Mesenchymal stem cell (in vitro differentiated cells and primary cell): ENCODE data around the gene CEP89.

ENCODE experiments used
- DNase-seq: peaks from one replicate; pipeline ENCODE4 v3.0.0-alpha.2; 2013
- H2AFZ ChIP-seq: one replicate; pipeline ENCODE4 v1.6.1; 2013; ENCODE audit warnings: low read depth, mild to moderate bottlenecking, control low read depth, inconsistent platforms, low read length, moderate library complexity
- H2AK5ac ChIP-seq: 2 replicates; pipeline ENCODE4 v1.6.1; 2013; ENCODE audit warnings: low read length, moderate library complexity, mild to moderate bottlenecking, inconsistent platforms; ENCODE audit not compliant: severe bottlenecking
- H2BK120ac ChIP-seq: one replicate; pipeline ENCODE4 v1.6.1; 2013; ENCODE audit warnings: low read depth, mild to moderate bottlenecking, inconsistent platforms, low read length, moderate library complexity
- H2BK12ac ChIP-seq, 2 experiments: one replicate each; pipeline ENCODE4 v1.6.1; 2013; ENCODE audit warnings: inconsistent platforms in 2 of 2, low read length in 2 of 2, mild to moderate bottlenecking in 2 of 2, moderate library complexity in 2 of 2, control low read depth in 1 of 2
- H2BK15ac ChIP-seq: one replicate; pipeline ENCODE4 v1.6.1; 2013; ENCODE audit warnings: mild to moderate bottlenecking, low read depth, inconsistent platforms; ENCODE audit not compliant: poor library complexity, severe bottlenecking
- H2BK5ac ChIP-seq: 2 replicates; pipeline ENCODE4 v1.6.1; 2013; ENCODE audit warnings: low read depth, mild to moderate bottlenecking, low read length, control low read depth, inconsistent platforms; ENCODE audit not compliant: poor library complexity, severe bottlenecking
- H3K14ac ChIP-seq, 2 experiments: one replicate each; pipeline ENCODE4 v1.6.1; 2013; ENCODE audit warnings: inconsistent platforms in 2 of 2, low read length in 2 of 2, control low read depth in 1 of 2, mild to moderate bottlenecking in 1 of 2, moderate library complexity in 1 of 2
- H3K18ac ChIP-seq, 2 experiments: one replicate each; pipeline ENCODE4 v1.6.1; 2013; ENCODE audit warnings: inconsistent platforms in 2 of 2, low read length in 2 of 2, control low read depth in 1 of 2, low read depth in 1 of 2, mild to moderate bottlenecking in 1 of 2
- H3K23ac ChIP-seq, 2 experiments: one replicate each; pipeline ENCODE4 v1.6.1; 2013; ENCODE audit warnings: inconsistent platforms in 2 of 2, low read length in 2 of 2, mild to moderate bottlenecking in 2 of 2, moderate library complexity in 2 of 2, control low read depth in 1 of 2
- H3K27ac ChIP-seq: 2 replicates; pipeline ENCODE4 v1.5.1; 2013; ENCODE audit warnings: mild to moderate bottlenecking, moderate library complexity, low read length, control low read depth, inconsistent platforms; ENCODE audit not compliant: poor library complexity, severe bottlenecking
- H3K27me3 ChIP-seq, 2 experiments: 2 replicates each; pipeline versions ENCODE4 v1.6.1 to v1.7.0; 2013; ENCODE audit warnings: low read length in 2 of 2, mild to moderate bottlenecking in 2 of 2, moderate library complexity in 2 of 2, control low read depth in 1 of 2, inconsistent platforms in 1 of 2; ENCODE audit not compliant: control insufficient read depth in 1 of 2, insufficient read depth in 1 of 2
- H3K36me3 ChIP-seq, 2 experiments: 2 replicates each; pipeline versions ENCODE4 v1.6.1 to v1.7.0; 2013; ENCODE audit warnings: low read length in 2 of 2, control low read depth in 1 of 2, inconsistent platforms in 1 of 2, low read depth in 1 of 2, mild to moderate bottlenecking in 1 of 2; ENCODE audit not compliant: insufficient read depth in 2 of 2, control insufficient read depth in 1 of 2
- H3K4ac ChIP-seq, 2 experiments: one replicate each; pipeline ENCODE4 v1.6.1; 2013; ENCODE audit warnings: inconsistent platforms in 2 of 2, low read length in 2 of 2, mild to moderate bottlenecking in 2 of 2, moderate library complexity in 2 of 2, control low read depth in 1 of 2, low read depth in 1 of 2
- H3K4me1 ChIP-seq: 2 replicates; pipeline ENCODE4 v1.6.1; 2013; ENCODE audit warnings: low read depth, low read length, control low read depth; ENCODE audit not compliant: control insufficient read depth, insufficient read depth
- H3K4me2 ChIP-seq: 2 replicates; pipeline ENCODE4 v1.6.1; 2013; ENCODE audit warnings: low read length, mild to moderate bottlenecking, inconsistent platforms; ENCODE audit not compliant: poor library complexity, severe bottlenecking
- H3K4me3 ChIP-seq, 2 experiments: 2 replicates each; pipeline versions ENCODE4 v1.5.1 to v1.7.0; 2013; ENCODE audit warnings: low read length in 2 of 2, mild to moderate bottlenecking in 2 of 2, control low read depth in 1 of 2, low read depth in 1 of 2; ENCODE audit not compliant: insufficient read depth in 1 of 2
- H3K79me1 ChIP-seq: replicated peaks from 2 replicates; pipeline ENCODE4 v1.6.1; 2013; ENCODE audit warnings: mild to moderate bottlenecking, control low read depth, low read length, inconsistent platforms; ENCODE audit not compliant: poor library complexity, severe bottlenecking
- H3K9ac ChIP-seq: 2 replicates; pipeline ENCODE4 v1.7.0; 2013; ENCODE audit warnings: mild to moderate bottlenecking, low read length, moderate library complexity
- H3K9me3 ChIP-seq: 2 replicates; pipeline ENCODE4 v1.7.0; 2013; ENCODE audit warnings: mild to moderate bottlenecking, low read length; ENCODE audit not compliant: control insufficient read depth
- H4K8ac ChIP-seq: one replicate; pipeline ENCODE4 v1.6.1; 2013; ENCODE audit warnings: inconsistent platforms, mild to moderate bottlenecking, low read length, moderate library complexity
- H4K91ac ChIP-seq: one replicate; pipeline ENCODE4 v1.6.1; 2013; ENCODE audit warnings: mild to moderate bottlenecking, low read length, inconsistent platforms
- WGBS: methylation state at CpG from one replicate; pipeline ENCODE4 v1.1.7; 2013; ENCODE audit warnings: mixed read lengths; 5-methylcytosine and 5-hydroxymethylcytosine counted together

The CEP89 gene

DNA sequence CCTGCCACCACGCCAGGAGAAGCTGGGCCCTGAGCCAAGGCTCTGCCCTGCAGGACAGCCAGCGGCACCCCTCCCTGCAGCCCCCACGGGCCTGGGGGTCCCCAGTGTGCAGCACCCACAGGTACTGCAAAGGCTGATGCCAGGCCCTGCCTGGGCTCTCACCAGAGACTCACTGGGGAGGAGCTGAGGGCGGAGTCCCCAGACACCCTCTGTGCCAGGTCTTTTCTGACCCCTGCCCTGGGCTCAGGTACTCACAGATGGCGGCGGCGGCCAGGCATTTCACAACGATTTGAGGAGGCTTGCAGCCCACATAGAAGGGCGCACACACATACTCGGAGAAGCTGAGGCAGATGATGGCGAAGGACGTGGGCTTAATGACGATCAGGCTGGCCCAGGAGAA lies 107.9 kb downstream of the CEP89 start:
- no peak overlapping the region for H4K91ac ChIP-seq
- no peaks in the 10 kb centered on the region for H3K9me3 ChIP-seq
- H3K27me3 ChIP-seq: peaks cover 0 to 4% of the 10 kb centered on the region in 2 experiments
- no peak overlapping the region for H2BK12ac ChIP-seq
- no peak overlapping the region for H2BK120ac ChIP-seq
- no peaks in the 10 kb centered on the region for H3K36me3 ChIP-seq
- no peak overlapping the region for H3K4me3 ChIP-seq
- H2AFZ ChIP-seq: no peak overlapping the region
- H3K9ac ChIP-seq: no peak overlapping the region
- no peak overlapping the region for H3K23ac ChIP-seq
- H3K79me1 ChIP-seq: no peaks in the 10 kb centered on the region
- no peak overlapping the region for H3K18ac ChIP-seq
- no peak overlapping the region for H2BK15ac ChIP-seq
- H3K4ac ChIP-seq: no peak overlapping the region
- DNase-seq: no peak
- no peak overlapping the region for H3K27ac ChIP-seq
- H3K4me2 ChIP-seq: no peak overlapping the region
- 89% methylated on average over 13 of the region's 13 CpGs for WGBS
- H2AK5ac ChIP-seq: no peak overlapping the region
- H2BK5ac ChIP-seq: no peak overlapping the region
- no peak overlapping the region for H3K14ac ChIP-seq
- H3K4me1 ChIP-seq: peaks cover 9% of the 10 kb centered on the region
- H4K8ac ChIP-seq: no peak overlapping the region

DNA sequence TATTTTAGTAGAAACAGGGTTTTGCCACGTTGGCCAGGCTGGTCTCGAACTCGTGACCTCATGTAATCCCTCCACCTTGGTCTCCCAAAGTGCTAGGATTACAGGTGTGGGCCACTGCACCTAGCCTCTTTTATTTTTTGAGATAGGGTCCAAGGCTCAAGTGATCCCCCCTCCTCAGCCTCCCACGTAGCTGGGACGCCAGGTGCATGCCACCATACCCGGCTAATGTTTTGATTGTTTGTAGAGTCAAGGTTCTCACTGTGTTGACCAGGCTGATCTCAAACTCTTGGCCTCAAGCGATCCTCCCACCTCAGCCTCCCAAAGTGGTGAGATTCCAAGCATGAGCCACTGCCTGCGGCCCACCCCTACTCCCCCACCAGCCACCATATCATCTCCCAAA lies 108.5 kb downstream of the CEP89 start:
- DNase-seq: no peak
- peaks cover 4% of the 10 kb centered on the region for H3K4me1 ChIP-seq
- no peak overlapping the region for H3K4ac ChIP-seq
- H2AK5ac ChIP-seq: no peak overlapping the region
- no peak overlapping the region for H4K8ac ChIP-seq
- no peaks in the 10 kb centered on the region for H3K79me1 ChIP-seq
- peaks cover 0 to 4% of the 10 kb centered on the region in 2 experiments for H3K27me3 ChIP-seq
- H3K18ac ChIP-seq: no peak overlapping the region
- H2BK5ac ChIP-seq: no peak overlapping the region
- no peak overlapping the region for H3K23ac ChIP-seq
- H2BK15ac ChIP-seq: no peak overlapping the region
- H3K9ac ChIP-seq: no peak overlapping the region
- H3K4me3 ChIP-seq: no peak overlapping the region
- no peaks in the 10 kb centered on the region for H3K9me3 ChIP-seq
- no peak overlapping the region for H2BK120ac ChIP-seq
- no peaks in the 10 kb centered on the region for H3K36me3 ChIP-seq
- H3K27ac ChIP-seq: no peak overlapping the region
- H3K4me2 ChIP-seq: no peak overlapping the region
- H2BK12ac ChIP-seq: no peak overlapping the region
- WGBS: 91% methylated on average over 8 of the region's 8 CpGs
- no peak overlapping the region for H3K14ac ChIP-seq
- H4K91ac ChIP-seq: no peak overlapping the region
- no peak overlapping the region for H2AFZ ChIP-seq

DNA sequence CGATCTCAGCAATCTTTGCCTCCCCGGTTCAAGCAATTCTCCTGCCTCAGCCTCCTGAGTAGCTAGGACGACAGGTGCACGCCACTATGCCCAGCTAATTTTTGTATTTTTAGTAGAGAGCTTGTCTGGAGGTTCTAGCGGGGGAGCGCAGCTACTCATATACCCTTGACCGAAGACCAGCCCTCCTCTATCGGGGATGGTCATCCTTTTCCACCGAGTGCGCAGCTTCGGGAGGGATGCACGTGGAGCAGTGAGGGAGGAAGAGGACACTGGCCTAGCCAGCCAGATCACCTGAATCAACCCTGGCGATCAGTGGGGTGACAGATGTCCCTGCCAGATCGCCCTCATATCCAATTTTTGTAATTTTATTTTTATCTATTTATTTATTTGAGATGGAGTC lies 109.0 kb downstream of the CEP89 start:
- H3K79me1 ChIP-seq: no peaks in the 10 kb centered on the region
- H3K27me3 ChIP-seq: peaks cover 0 to 4% of the 10 kb centered on the region in 2 experiments
- H3K9ac ChIP-seq: no peak overlapping the region
- H3K18ac ChIP-seq: no peak overlapping the region
- no peak for DNase-seq
- H2BK5ac ChIP-seq: no peak overlapping the region
- H2BK120ac ChIP-seq: no peak overlapping the region
- H3K4me3 ChIP-seq: no peak overlapping the region
- no peaks in the 10 kb centered on the region for H3K9me3 ChIP-seq
- no peaks in the 10 kb centered on the region for H3K36me3 ChIP-seq
- H2BK15ac ChIP-seq: no peak overlapping the region
- no peak overlapping the region for H3K4me2 ChIP-seq
- no peak overlapping the region for H3K4ac ChIP-seq
- no peak overlapping the region for H2AFZ ChIP-seq
- 97% methylated on average over 12 of the region's 14 CpGs for WGBS
- no peak overlapping the region for H4K91ac ChIP-seq
- no peak overlapping the region for H3K14ac ChIP-seq
- no peak overlapping the region for H3K23ac ChIP-seq
- H3K4me1 ChIP-seq: peaks cover 3% of the 10 kb centered on the region
- no peak overlapping the region for H4K8ac ChIP-seq
- H3K27ac ChIP-seq: no peak overlapping the region
- H2AK5ac ChIP-seq: no peak overlapping the region
- H2BK12ac ChIP-seq: no peak overlapping the region

DNA sequence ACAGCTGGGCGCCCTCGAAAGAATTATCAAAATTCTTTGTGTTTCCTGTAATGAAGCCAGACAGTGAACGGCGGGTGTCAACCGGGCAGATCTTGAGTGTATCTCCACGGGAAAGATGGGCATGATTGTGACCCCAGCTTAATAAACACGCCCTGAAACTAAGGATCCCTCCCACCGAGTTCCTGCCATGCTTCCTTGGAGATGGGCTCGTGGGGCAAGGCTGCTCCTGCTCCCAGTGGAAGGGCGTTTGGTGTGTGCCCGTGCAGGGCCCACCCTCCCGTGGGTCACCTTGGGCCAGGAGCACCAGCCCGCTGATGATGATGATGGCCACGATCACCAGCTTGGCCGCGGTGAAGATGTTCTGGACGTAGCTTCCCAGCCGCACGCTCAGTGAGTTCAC lies 109.6 kb downstream of the CEP89 start:
- peaks cover 3% of the 10 kb centered on the region for H3K4me1 ChIP-seq
- H2AFZ ChIP-seq: no peak overlapping the region
- no peaks in the 10 kb centered on the region for H3K9me3 ChIP-seq
- no peak overlapping the region for H3K27ac ChIP-seq
- H3K36me3 ChIP-seq: no peaks in the 10 kb centered on the region
- no peak overlapping the region for H3K9ac ChIP-seq
- no peak overlapping the region for H3K4me2 ChIP-seq
- no peak overlapping the region for H3K4ac ChIP-seq
- no peak for DNase-seq
- no peak overlapping the region for H2BK12ac ChIP-seq
- no peak overlapping the region for H2BK120ac ChIP-seq
- no peak overlapping the region for H3K23ac ChIP-seq
- 88% methylated on average over 19 of the region's 19 CpGs for WGBS
- no peak overlapping the region for H3K18ac ChIP-seq
- H2BK5ac ChIP-seq: no peak overlapping the region
- no peak overlapping the region for H4K91ac ChIP-seq
- H3K27me3 ChIP-seq: peaks cover 0 to 4% of the 10 kb centered on the region in 2 experiments
- H3K79me1 ChIP-seq: no peaks in the 10 kb centered on the region
- no peak overlapping the region for H3K14ac ChIP-seq
- H2BK15ac ChIP-seq: no peak overlapping the region
- H4K8ac ChIP-seq: no peak overlapping the region
- no peak overlapping the region for H2AK5ac ChIP-seq
- H3K4me3 ChIP-seq: no peak overlapping the region
